Kidney (tissue), 14 donors: ENCODE measurements around the gene MARCOL. TPM values are rescaled to one million over a fixed set of nuclear protein-coding genes. Genes with fewer than 3 reads are reported as not detected.
A peak's percentile ranks its signal among the peaks of the same experiment; 100 is the strongest.

ENCODE experiments used
- DNase-seq, 5 donors: peaks; one replicate each; pipeline ENCODE4 v3.0.0-alpha.2; 2013 to 2020
- FAIRE-seq: peaks from 2 replicates; lab custom pipeline; 2012; peaks lifted over from hg19 to GRCh38; lab: Jason Lieb, UNC
- H3K27ac ChIP-seq, 2 donors: one replicate each; pipeline ENCODE4 v1.7.0; 2013; ENCODE audit warnings: low read depth in 2 of 2, low read length in 2 of 2, inconsistent platforms in 1 of 2
- H3K27me3 ChIP-seq: one replicate; pipeline ENCODE4 v1.7.1; 2013; ENCODE audit warnings: low read length, inconsistent platforms; ENCODE audit not compliant: control insufficient read depth, insufficient read depth
- H3K36me3 ChIP-seq, 3 donors: one replicate each; pipeline versions ENCODE4 v1.7.0 to v1.7.1; 2013; ENCODE audit warnings: low read length in 3 of 3, control low read depth in 1 of 3, inconsistent platforms in 1 of 3; ENCODE audit not compliant: insufficient read depth in 3 of 3, control insufficient read depth in 2 of 3
- H3K4me1 ChIP-seq, 3 donors: one replicate each; pipeline versions ENCODE4 v1.7.0 to v1.7.1; 2013; ENCODE audit warnings: low read length in 3 of 3, inconsistent platforms in 1 of 3, low read depth in 1 of 3; ENCODE audit not compliant: control insufficient read depth in 2 of 3, insufficient read depth in 2 of 3
- H3K4me3 ChIP-seq, 3 donors: one replicate each; pipeline versions ENCODE4 v1.7.0 to v1.8.1; 2013; ENCODE audit warnings: low read length in 3 of 3, control low read depth in 1 of 3, inconsistent platforms in 1 of 3
- H3K9ac ChIP-seq, 3 donors: one replicate each; pipeline versions ENCODE4 v1.7.0 to v1.7.1; 2013; ENCODE audit warnings: low read length in 3 of 3, control low read depth in 1 of 3, inconsistent platforms in 1 of 3
- H3K9me3 ChIP-seq, 3 donors: one replicate each; pipeline versions ENCODE4 v1.7.0 to v1.7.1; 2013; ENCODE audit warnings: low read length in 3 of 3, control low read depth in 1 of 3, inconsistent platforms in 1 of 3; ENCODE audit not compliant: control insufficient read depth in 2 of 3, insufficient read depth in 1 of 3
- intact Hi-C: fragments of 100-400 bp; cut with DNase I; formaldehyde crosslinking; loops from one replicate; pipeline ENCODE4 v1.11.1; 2022
- polyA plus RNA-seq: library from polyadenylated mRNA; stranded (reverse); fragments of 350-450 nt; fragmentation: Illumina TruSeq; extraction: RNeasy Lipid Tissue Mini Kit (QIAGEN cat#74804); gene quantifications from one replicate; pipeline ENCODE4 v1.2.3, GENCODE V29; 2014; ENCODE audit warnings: low read depth, low replicate concordance; ENCODE audit not compliant: insufficient read depth
- total RNA-seq: library from RNA; stranded (reverse); fragmentation: NEBNext Ultra II Directional; extraction: Animal tissue kit (Norgen Biotek cat#: 25700); gene quantifications from one replicate; pipeline ENCODE4 v1.2.1, GENCODE V29; 2021
- TF ChIP-seq, protein P1 (sequence below): IDR thresholded peaks from 3 replicates; pipeline ENCODE4 v1.5.1; 2012; ENCODE audit warnings: mild to moderate bottlenecking, moderate library complexity, borderline replicate concordance; ENCODE audit not compliant: insufficient read depth; ENCODE audit errors: extremely low read depth
- donor health status: control.
- donor health status: control.
- donor health status: control.
- donor health status: control.
- donor health status: control.
- donor health status: DM: yes; HTN: yes; CAD: no.
- donor health status: Normal renal cell carcinoma (clear cell type).

MARCOL gene
- total and polyA plus RNA-seq, 2 donors from 2014 or later: not detected

DNA sequence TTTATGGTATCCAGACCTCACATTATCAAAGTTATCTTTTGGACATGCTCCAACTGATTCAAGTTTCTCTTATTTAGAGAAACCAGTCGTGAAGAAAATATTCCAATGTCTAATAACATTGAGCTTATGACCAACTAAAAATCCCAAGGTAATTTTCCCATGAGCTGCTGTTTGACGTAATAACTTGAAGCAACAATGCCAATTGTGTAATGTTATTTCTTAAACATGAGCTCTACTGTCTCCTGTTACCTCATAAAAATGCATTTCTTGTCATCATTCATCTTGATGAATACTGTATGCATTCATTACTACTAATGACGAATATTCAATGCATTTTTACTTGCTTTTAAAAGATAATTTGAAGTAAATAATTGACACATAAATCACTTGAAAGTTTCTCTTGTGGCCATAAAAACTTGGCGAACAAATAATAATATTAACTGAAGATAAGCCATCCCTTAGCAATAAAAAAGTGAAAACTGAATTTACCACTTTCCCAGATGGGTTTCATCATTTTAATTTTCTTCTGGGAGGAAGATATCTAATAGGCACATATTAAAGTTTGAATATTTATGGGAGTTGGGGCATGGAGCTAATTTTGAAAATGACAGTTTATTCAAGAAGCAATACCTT lies 424 bp upstream of the MARCOL start:
- no peak for FAIRE-seq
- Histone ChIP-seq H3K27ac (no peak overlapping the region), H3K27me3 (no peaks in the 10 kb centered on the region), H3K4me1 (no peaks in the 10 kb centered on the region), H3K36me3 (no peaks in the 10 kb centered on the region), H3K9me3 (no peaks in the 10 kb centered on the region), H3K9ac (no peak overlapping the region), H3K4me3 (no peak overlapping the region)
- TF ChIP-seq, protein P1, sequence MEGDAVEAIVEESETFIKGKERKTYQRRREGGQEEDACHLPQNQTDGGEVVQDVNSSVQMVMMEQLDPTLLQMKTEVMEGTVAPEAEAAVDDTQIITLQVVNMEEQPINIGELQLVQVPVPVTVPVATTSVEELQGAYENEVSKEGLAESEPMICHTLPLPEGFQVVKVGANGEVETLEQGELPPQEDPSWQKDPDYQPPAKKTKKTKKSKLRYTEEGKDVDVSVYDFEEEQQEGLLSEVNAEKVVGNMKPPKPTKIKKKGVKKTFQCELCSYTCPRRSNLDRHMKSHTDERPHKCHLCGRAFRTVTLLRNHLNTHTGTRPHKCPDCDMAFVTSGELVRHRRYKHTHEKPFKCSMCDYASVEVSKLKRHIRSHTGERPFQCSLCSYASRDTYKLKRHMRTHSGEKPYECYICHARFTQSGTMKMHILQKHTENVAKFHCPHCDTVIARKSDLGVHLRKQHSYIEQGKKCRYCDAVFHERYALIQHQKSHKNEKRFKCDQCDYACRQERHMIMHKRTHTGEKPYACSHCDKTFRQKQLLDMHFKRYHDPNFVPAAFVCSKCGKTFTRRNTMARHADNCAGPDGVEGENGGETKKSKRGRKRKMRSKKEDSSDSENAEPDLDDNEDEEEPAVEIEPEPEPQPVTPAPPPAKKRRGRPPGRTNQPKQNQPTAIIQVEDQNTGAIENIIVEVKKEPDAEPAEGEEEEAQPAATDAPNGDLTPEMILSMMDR: no peak
- DNase-seq: peak in 2 of 5 donors; percentile 2 to 11
- intact Hi-C loops: no loop called here

DNA sequence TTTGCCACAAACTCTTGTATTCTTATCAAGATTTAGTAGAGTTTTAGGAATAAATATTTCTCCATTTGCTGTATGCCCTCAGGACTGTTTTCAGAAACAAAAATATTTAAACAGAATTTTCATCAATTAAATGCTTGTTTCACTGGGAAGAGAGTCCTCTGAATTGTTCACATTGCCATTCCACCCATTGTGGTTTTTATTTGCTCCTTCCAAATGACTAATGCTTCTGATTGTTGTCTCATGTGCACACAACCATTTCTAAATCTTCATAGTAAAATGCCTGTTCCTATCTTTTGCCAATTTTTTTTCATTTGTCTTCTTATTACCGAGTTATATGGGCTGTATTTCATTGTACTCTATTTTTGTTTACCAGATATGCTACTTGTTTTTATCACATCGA lies 10.6 kb downstream of the MARCOL start:
- Histone ChIP-seq H3K27me3 (no peaks in the 10 kb centered on the region), H3K9me3 (no peaks in the 10 kb centered on the region), H3K9ac (no peak overlapping the region), H3K27ac (no peak overlapping the region), H3K4me3 (no peak overlapping the region), H3K36me3 (no peaks in the 10 kb centered on the region), H3K4me1 (no peaks in the 10 kb centered on the region)
- FAIRE-seq: no peak
- intact Hi-C loops: no loop called here
- TF ChIP-seq, protein P1: no peak
- DNase-seq: no peak

DNA sequence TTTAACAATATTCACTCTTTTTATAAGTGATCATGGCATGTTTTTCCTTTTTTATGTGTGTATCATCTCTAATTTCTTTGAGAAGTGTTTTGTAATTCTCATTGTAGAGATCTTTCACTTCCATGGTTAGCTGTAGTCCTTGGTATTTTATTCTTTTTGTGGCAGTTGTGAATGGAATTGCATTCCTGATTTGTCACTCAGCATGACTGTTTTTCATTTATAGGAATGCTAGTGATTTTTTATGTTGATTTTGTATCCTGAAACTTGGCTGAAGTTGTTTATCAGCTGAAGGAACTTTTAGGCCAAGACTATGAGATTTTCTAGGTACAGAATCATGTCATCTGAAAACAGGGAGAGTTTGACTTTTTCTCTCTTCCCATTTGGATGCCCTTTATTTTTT lies 17.1 kb downstream of the MARCOL start:
- intact Hi-C loops: no loop called here
- H3K9me3 ChIP-seq: peaks cover 0 to 19% (median 2%) of the 10 kb centered on the region in 3 donors
- TF ChIP-seq, protein P1: no peak
- no peak overlapping the region for H3K4me3 ChIP-seq
- DNase-seq (no peak), FAIRE-seq (no peak)
- no peaks in the 10 kb centered on the region for H3K4me1 ChIP-seq
- H3K27me3 ChIP-seq: no peaks in the 10 kb centered on the region
- no peaks in the 10 kb centered on the region for H3K36me3 ChIP-seq
- H3K27ac ChIP-seq: no peak overlapping the region
- no peak overlapping the region for H3K9ac ChIP-seq

DNA sequence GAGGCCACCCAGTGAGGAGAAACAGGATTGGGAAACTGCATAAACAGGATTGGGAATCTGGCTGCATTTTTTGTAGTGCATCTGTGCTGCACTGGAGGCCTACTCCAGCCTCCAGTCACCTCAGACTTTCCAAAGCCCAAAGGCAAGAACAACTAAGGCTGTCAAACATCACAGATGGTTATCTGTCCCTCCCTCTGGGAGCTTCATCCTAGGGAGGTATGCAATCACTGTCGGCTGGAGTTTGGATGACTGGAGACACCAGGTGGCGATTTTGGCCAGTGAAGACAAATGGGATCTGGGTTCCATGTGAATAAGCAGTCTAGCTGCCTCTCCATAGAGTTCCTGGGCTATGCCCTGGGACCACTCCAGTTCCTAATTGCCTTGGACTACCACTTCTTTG lies 21.0 kb downstream of the MARCOL start:
- intact Hi-C loops: no loop called here
- no peak overlapping the region for H3K9ac ChIP-seq
- no peak overlapping the region for H3K27ac ChIP-seq
- DNase-seq: no peak
- H3K4me3 ChIP-seq: no peak overlapping the region
- TF ChIP-seq, protein P1: no peak
- no peak for FAIRE-seq
- no peaks in the 10 kb centered on the region for H3K4me1 ChIP-seq
- peaks cover 0 to 19% (median 2%) of the 10 kb centered on the region in 3 donors for H3K9me3 ChIP-seq
- H3K36me3 ChIP-seq: no peaks in the 10 kb centered on the region
- H3K27me3 ChIP-seq: no peaks in the 10 kb centered on the region
